Colonic mucosa (tissue), 4 donors: ENCODE results near the gene LSP1. TPM values are rescaled to one million over a fixed set of nuclear protein-coding genes. Genes with fewer than 3 reads are reported as not detected.

Experiments
- DNase-seq: peaks from one replicate; pipeline ENCODE4 v3.0.0-alpha.2; 2020
- H3K27ac ChIP-seq: fragments of 200-600 bp; one replicate; pipeline ENCODE4 v1.8.0; 2021
- H3K27me3 ChIP-seq: fragments of 200-600 bp; one replicate; pipeline ENCODE4 v1.8.0; 2021
- H3K36me3 ChIP-seq: fragments of 200-600 bp; one replicate; pipeline ENCODE4 v1.8.0; 2021
- H3K4me1 ChIP-seq: fragments of 200-600 bp; one replicate; pipeline ENCODE4 v1.8.0; 2021; ENCODE audit warnings: mild to moderate bottlenecking
- H3K4me3 ChIP-seq: fragments of 200-600 bp; one replicate; pipeline ENCODE4 v1.8.0; 2021
- H3K9ac ChIP-seq, 2 donors: one replicate each; pipeline ENCODE4 v1.7.0; 2013; ENCODE audit warnings: control low read depth in 2 of 2, low read depth in 2 of 2, low read length in 2 of 2
- H3K9me3 ChIP-seq: fragments of 200-600 bp; one replicate; pipeline ENCODE4 v1.8.0; 2021
- intact Hi-C: fragments of 100-400 bp; cut with DNase I; formaldehyde crosslinking; loops from one replicate; pipeline ENCODE4 v1.14.1; 2022
- total RNA-seq, 2 donors: library from RNA; stranded (reverse); fragmentation: NEBNext Ultra II Directional in 1 of 2; extraction: Animal tissue kit (Norgen Biotek cat#: 25700) in 1 of 2; gene quantifications; one replicate each; pipeline ENCODE4 v1.2.1, GENCODE V29; 2021
- TF ChIP-seq, protein P1 (sequence below): fragments of 200-600 bp; IDR thresholded peaks from one replicate; pipeline ENCODE4 v1.8.0; 2022; ENCODE audit warnings: antibody characterized with exemption, mild to moderate bottlenecking
- donor health status: healthy.
- donor health status: DM: no; HTN: no; CAD: no.
- donor health status: DM: no; HTN: no; CAD: no.

LSP1 gene
- total RNA-seq, 2 donors from 2014 or later = 18.9 to 23.0 TPM

DNA sequence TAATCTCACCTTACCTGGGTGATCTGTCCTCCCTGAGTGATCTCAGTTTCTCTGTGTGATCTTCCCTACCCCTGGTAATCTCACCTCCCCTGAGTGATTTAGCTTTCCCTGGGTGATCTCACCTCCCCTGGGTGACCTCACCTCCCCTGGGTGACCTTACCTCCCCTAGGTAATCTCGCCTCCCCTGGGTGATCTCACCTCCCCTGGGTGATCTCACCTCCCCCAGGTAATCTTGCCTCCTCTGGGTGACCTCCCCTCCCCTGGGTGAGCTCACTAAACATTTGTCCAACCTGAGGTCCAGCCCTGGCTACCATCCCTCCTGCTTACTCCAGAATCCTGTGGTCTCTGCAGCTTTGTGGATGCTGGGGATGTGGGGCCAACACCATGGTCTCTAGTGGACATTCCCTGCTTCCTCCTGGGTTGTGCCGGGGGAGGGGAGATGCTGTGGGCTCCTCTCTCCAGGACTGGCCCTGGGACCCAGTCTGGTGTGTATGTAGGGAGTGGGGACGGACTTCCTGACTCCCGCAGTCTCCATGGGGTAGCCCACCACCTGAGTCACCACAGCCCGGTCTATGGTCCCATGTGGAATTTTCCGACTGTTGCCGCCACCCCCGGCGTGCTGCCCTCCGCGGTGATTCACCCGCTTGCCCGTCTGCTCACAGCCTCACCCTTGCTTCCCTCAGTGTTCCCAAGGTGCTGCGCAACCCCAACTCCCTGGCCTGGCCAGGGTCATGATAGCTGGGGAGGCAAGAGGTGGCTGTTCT is 9.9 kb downstream of the LSP1 start:
- Histone ChIP-seq H3K4me1 (no peaks in the 10 kb centered on the region), H3K27ac (peak overlapping the region; percentile 65), H3K9me3 (no peaks in the 10 kb centered on the region), H3K9ac (peak overlapping the region in 1 of 2 donors; percentile 35), H3K27me3 (no peaks in the 10 kb centered on the region), H3K4me3 (no peak overlapping the region), H3K36me3 (no peaks in the 10 kb centered on the region)
- TF ChIP-seq, protein P1, sequence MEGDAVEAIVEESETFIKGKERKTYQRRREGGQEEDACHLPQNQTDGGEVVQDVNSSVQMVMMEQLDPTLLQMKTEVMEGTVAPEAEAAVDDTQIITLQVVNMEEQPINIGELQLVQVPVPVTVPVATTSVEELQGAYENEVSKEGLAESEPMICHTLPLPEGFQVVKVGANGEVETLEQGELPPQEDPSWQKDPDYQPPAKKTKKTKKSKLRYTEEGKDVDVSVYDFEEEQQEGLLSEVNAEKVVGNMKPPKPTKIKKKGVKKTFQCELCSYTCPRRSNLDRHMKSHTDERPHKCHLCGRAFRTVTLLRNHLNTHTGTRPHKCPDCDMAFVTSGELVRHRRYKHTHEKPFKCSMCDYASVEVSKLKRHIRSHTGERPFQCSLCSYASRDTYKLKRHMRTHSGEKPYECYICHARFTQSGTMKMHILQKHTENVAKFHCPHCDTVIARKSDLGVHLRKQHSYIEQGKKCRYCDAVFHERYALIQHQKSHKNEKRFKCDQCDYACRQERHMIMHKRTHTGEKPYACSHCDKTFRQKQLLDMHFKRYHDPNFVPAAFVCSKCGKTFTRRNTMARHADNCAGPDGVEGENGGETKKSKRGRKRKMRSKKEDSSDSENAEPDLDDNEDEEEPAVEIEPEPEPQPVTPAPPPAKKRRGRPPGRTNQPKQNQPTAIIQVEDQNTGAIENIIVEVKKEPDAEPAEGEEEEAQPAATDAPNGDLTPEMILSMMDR = no peak
- intact Hi-C loops = no loop called here
- DNase-seq = no peak

DNA sequence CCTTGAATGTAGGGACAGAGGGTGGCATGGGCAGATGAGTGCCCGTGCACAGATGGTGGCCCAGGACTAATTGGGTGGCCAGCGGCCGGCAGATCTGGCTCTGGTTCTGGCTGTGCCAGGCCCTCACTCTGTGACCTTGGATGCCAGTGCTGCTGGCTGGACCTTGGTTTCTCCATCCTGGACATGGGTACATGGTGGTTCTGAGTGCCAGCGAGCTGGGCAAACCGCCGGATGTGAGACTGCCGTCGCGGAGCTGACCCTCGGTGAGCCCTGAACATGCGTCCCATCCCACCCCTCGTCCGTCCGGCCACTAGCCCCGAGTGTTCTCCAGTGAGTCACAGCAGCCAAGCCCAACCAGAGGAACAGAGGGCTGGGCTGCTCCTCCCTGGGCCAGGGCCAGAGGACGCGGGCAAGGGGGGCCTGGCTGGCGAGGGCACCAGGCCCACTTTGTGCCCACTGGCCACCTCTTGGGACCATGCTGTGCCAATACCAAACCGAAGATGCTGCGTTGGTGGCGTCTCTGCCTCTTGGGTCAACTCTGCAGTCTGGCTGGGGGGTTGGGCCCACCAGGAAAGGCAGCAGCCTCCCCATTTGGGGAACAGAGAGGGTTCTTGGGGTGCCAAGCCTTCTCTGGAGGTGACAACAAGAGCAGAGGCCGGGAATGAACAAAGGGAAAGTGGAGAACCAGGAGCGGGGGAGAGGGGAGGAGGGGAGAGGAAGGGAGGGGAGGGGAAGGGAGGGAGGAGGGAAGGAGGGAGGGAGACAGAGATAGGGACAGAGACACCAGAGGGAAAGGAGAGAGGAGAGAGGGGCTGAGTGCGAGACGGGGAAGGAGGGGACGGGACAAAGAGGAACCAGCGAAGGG is 10.7 kb downstream of the LSP1 start:
- TF ChIP-seq, protein P1 = no peak
- intact Hi-C loops = no loop called here
- peak; percentile 58 for DNase-seq
- H3K27me3 ChIP-seq = no peaks in the 10 kb centered on the region
- H3K27ac ChIP-seq = peak overlapping the region; percentile 65
- no peaks in the 10 kb centered on the region for H3K36me3 ChIP-seq
- no peaks in the 10 kb centered on the region for H3K9me3 ChIP-seq
- H3K4me1 ChIP-seq = no peaks in the 10 kb centered on the region
- H3K9ac ChIP-seq = peak overlapping the region in 1 of 2 donors; percentile 67
- no peak overlapping the region for H3K4me3 ChIP-seq

DNA sequence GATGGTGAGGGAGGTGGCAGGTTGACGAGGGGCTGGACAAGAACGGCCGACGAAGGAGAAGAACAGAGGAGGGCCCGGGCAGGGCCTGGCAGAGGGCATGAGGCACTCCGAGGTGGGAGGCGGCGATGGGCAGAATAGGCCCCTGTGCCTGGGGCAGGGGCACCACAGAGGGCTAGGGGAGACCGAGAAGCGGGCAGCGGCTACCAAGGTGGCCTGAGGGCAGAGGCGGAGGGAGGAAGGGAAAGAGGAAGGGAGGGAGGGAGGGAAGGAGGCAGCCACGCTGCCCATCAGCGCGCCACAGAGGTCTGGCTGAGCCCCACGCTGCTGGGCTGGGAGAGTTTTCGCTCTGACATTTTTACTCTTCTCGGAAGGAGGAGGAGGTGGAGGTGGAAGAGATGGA is 11.3 kb downstream of the LSP1 start:
- Histone ChIP-seq H3K27ac (peak overlapping the region; percentile 65), H3K4me1 (no peaks in the 10 kb centered on the region), H3K27me3 (no peaks in the 10 kb centered on the region), H3K9ac (peak overlapping the region in 1 of 2 donors; percentile 69), H3K9me3 (no peaks in the 10 kb centered on the region), H3K4me3 (peak overlapping the region; percentile 13), H3K36me3 (no peaks in the 10 kb centered on the region)
- intact Hi-C loops = no loop called here
- no peak for DNase-seq
- TF ChIP-seq, protein P1 = no peak

DNA sequence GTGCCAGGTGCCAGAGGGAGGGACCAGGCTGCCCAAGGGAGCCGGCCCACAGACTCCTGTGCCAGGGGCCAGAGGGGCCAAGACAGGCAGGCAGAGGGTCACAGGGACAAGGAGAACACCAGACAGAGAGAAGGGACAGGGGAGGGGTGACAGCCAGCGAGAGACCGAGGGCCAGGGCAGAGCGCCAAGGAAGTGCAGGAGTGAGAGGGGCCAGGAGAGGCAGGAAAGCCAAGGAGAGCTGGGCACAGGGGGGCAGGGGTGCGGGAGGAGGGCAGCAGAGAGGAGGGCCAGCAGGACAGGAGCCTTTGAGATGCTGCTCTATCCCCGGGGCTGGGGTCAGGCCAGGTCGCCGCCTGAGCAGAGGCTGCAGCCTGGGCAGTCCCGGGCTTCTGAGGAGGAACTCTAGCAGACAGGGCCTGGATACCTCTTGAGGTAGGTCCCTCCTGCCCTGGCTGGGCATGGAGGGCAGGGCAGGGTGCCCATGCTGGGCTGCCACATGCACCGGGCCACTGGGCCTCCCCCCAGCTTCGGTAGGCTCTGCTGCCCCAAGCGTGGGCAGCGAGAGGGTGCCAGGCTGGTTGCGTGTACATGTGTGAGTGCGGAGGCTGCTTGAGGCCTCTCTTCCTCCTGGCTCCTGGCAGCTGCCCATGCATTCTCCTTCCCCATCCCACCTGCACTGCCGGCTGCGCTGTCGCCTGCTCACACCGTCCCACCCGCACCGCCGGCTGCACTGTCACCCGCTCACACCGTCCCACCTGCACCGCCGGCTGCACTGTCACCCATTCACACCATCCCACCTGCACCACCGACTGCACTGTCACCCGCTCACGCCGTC is 12.2 kb downstream of the LSP1 start:
- Histone ChIP-seq H3K9ac (peak overlapping the region in 1 of 2 donors; percentile 69), H3K27ac (peak overlapping the region; percentile 65), H3K4me1 (no peaks in the 10 kb centered on the region), H3K36me3 (no peaks in the 10 kb centered on the region), H3K4me3 (peak overlapping the region; percentile 13), H3K27me3 (no peaks in the 10 kb centered on the region), H3K9me3 (no peaks in the 10 kb centered on the region)
- intact Hi-C loops = no loop called here
- no peak for DNase-seq
- TF ChIP-seq, protein P1 = no peak

DNA sequence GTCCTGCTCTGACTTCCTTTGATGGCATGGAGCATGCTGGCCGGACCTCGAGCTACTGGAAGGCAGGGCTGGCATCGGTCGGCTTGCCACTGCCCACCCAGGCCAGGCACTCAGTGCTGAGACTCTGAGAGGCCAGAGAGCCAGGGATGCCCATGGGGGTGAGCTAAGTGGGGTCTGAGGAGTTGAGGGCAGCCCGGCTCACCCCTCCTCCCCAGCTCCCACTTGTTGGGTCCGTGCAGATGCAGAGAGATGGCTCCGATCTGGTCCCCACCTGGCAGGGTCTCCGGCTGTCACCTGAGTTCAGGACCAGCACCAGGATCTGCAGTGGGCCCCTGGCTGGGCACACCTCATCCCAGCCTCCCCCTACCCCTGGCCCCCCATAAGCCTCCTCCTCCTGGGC is 13.3 kb downstream of the LSP1 start:
- no peak overlapping the region for H3K9ac ChIP-seq
- H3K9me3 ChIP-seq = no peaks in the 10 kb centered on the region
- H3K27ac ChIP-seq = no peak overlapping the region
- DNase-seq = no peak
- no peak overlapping the region for H3K4me3 ChIP-seq
- no peaks in the 10 kb centered on the region for H3K4me1 ChIP-seq
- H3K36me3 ChIP-seq = no peaks in the 10 kb centered on the region
- intact Hi-C loops = no loop called here
- TF ChIP-seq, protein P1 = no peak
- H3K27me3 ChIP-seq = no peaks in the 10 kb centered on the region
